K562 (cell line): ENCODE data around the gene PTPN14. TPM values are rescaled to one million over a fixed set of nuclear protein-coding genes. Genes with fewer than 3 reads are reported as not detected.

Experiments used
- ATF1 ChIP-seq, 2 experiments: fragments of 450-650 bp in 1 of 2; IDR thresholded peaks; 2 replicates each; pipeline ENCODE4 v1.6.1; 2016; ENCODE audit warnings: missing compliant biosample characterization in 1 of 2, missing genetic modification characterization in 1 of 2
- CHD4 ChIP-seq: fragments of 200-600 bp; sonication (generic); IDR thresholded peaks from 3 replicates; pipeline ENCODE4 v1.6.1; 2012; ENCODE audit warnings: low read depth, mild to moderate bottlenecking, mixed read lengths, low read length, inconsistent platforms; ENCODE audit not compliant: insufficient read depth, insufficient replicate concordance, poor library complexity, severe bottlenecking
- CREBBP ChIP-seq: IDR thresholded peaks from one replicate; pipeline ENCODE4 v1.6.1; 2012; ENCODE audit warnings: low read depth, mild to moderate bottlenecking, control low read depth, inconsistent platforms, low read length
- CTBP1 ChIP-seq: fragments of 450-650 bp; IDR thresholded peaks from 2 replicates; pipeline ENCODE4 v1.6.1; 2016; ENCODE audit warnings: borderline replicate concordance
- FOXP1 ChIP-seq: sonication (generic); formaldehyde crosslinking; IDR thresholded peaks from 2 replicates; pipeline ENCODE4 v1.8.0; 2022; ENCODE audit warnings: mild to moderate bottlenecking, missing genetic modification reagents
- JUND ChIP-seq, 2 experiments: IDR thresholded peaks; 2 replicates in 1 of 2; 3 replicates in 1 of 2; pipeline ENCODE4 v1.6.1; 2011; ENCODE audit warnings: borderline replicate concordance in 2 of 2, low read depth in 2 of 2, low read length in 2 of 2, improper control_type of control experiment in 1 of 2, missing biosample characterization in 1 of 2, missing genetic modification characterization in 1 of 2, missing genetic modification reagents in 1 of 2
- PATZ1 ChIP-seq: fragments of 250-450 bp; sonication (Bioruptor Pico); IDR thresholded peaks from 2 replicates; pipeline ENCODE4 v1.5.0; 2020; ENCODE audit warnings: mild to moderate bottlenecking, borderline replicate concordance
- SIX5 ChIP-seq, 2 experiments: IDR thresholded peaks; 2 replicates each; pipeline ENCODE4 v1.6.1; 2011; ENCODE audit warnings: low read length in 2 of 2, borderline replicate concordance in 1 of 2, low read depth in 1 of 2, mild to moderate bottlenecking in 1 of 2, moderate library complexity in 1 of 2; ENCODE audit not compliant: insufficient read depth in 1 of 2
- XRCC5 ChIP-seq: fragments of 200-400 bp; formaldehyde crosslinking; IDR thresholded peaks from 2 replicates; pipeline ENCODE4 v1.6.1; 2017; ENCODE audit warnings: low read depth, mild to moderate bottlenecking, low read length
- ZNF311 ChIP-seq: fragments of 250-450 bp; sonication (Bioruptor Pico); IDR thresholded peaks from 2 replicates; pipeline ENCODE4 v1.4.0; 2020; ENCODE audit warnings: mild to moderate bottlenecking, moderate library complexity
- polyA plus RNA-seq, 8 experiments: library from polyadenylated mRNA; depleted of rRNA in 4 of 8; stranded (reverse) in 5 of 8; unstranded in 3 of 8; fragments of >200 nt; fragmentation: Nextera tagmentation in 2 of 8; fragmentation: Illumina TruSeq in 1 of 8; extraction: Ambion mirVana in 2 of 8; extraction: Trizol in 1 of 8; gene quantifications; 2 replicates each; pipeline versions ENCODE4 v1.2.1 to v1.2.3, GENCODE V29; 2011 to 2014; ENCODE audit warnings: inconsistent platforms in 1 of 8, missing spikeins in 1 of 8
- total RNA-seq, 7 experiments: library from RNA; depleted of rRNA in 6 of 7; stranded (reverse); fragments of >200 nt in 6 of 7; fragmentation: Illumina TruSeq in 2 of 7; extraction: Trizol in 2 of 7; gene quantifications; 2 replicates each; pipeline versions ENCODE4 v1.2.1 to v1.2.3, GENCODE V29; 2011 to 2021; ENCODE audit warnings: low replicate concordance in 1 of 7
- TF ChIP-seq, protein P1 (sequence below): sonication (generic); formaldehyde crosslinking; IDR thresholded peaks from 2 replicates; pipeline ENCODE4 v1.8.1; 2023; ENCODE audit warnings: mild to moderate bottlenecking, missing genetic modification reagents
- TF ChIP-seq, protein P2 (sequence below), 2 experiments: IDR thresholded peaks; 2 replicates each; pipeline ENCODE4 v1.6.1; 2012; ENCODE audit warnings: improper control_type of control experiment in 2 of 2, low read depth in 2 of 2, low read length in 2 of 2, borderline replicate concordance in 1 of 2
- TF ChIP-seq, protein P3 (sequence below): fragments of 450-650 bp; formaldehyde crosslinking; IDR thresholded peaks from 2 replicates; pipeline ENCODE4 v1.4.0; 2020; ENCODE audit warnings: mild to moderate bottlenecking, moderate library complexity
- TF ChIP-seq, protein P4 (sequence below): fragments of 250-450 bp; sonication (Bioruptor Pico); IDR thresholded peaks from 2 replicates; pipeline ENCODE4 v1.5.0; 2021

PTPN14 gene
- total and polyA plus RNA-seq, 9 of the 15 experiments (the other 6 are each of a cell fraction or from before 2014, with no cell fraction given), result 0.01 to 0.29 (median 0.04) TPM; not detected in 6

DNA sequence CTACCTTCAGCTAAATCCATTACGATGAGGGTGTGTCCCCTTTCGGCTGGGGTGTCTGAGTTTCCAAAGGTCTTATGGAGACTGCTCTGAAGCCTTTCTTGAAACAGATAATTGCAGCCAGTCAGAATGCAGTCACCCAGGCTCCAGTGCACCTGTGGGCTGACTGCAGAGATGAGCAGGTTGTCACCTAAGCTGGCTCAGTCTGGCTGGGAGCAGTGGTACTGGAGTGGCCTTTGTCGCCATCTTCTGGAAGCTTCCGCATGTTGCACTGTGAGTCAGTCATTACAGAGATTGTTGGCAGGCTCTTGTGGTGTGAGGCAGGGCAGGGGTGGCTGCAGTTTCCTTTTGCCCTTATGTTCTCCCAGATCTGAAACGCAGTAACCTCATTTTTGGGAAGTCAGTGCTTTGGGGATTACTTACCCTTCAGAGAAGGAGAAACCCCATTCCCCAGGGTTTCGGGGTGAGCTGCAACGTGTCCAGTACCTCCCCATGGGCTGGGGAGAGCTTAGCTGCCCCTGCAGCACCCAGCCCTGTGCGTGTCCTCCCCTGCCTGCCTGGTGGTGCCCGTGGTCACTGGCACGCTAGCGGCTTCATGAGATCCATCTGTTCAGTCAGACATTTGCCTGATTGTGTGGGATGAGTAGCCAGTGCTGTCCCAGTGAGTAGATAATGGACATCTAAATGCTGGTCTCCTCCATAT, 222.5 kb downstream of the PTPN14 start (continued):
- TF ChIP-seq, protein P1, sequence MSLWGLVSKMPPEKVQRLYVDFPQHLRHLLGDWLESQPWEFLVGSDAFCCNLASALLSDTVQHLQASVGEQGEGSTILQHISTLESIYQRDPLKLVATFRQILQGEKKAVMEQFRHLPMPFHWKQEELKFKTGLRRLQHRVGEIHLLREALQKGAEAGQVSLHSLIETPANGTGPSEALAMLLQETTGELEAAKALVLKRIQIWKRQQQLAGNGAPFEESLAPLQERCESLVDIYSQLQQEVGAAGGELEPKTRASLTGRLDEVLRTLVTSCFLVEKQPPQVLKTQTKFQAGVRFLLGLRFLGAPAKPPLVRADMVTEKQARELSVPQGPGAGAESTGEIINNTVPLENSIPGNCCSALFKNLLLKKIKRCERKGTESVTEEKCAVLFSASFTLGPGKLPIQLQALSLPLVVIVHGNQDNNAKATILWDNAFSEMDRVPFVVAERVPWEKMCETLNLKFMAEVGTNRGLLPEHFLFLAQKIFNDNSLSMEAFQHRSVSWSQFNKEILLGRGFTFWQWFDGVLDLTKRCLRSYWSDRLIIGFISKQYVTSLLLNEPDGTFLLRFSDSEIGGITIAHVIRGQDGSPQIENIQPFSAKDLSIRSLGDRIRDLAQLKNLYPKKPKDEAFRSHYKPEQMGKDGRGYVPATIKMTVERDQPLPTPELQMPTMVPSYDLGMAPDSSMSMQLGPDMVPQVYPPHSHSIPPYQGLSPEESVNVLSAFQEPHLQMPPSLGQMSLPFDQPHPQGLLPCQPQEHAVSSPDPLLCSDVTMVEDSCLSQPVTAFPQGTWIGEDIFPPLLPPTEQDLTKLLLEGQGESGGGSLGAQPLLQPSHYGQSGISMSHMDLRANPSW (CRISPR knock-in tag), result peak; percentile 70; the same call in 1 of the 2 replicates
- TF ChIP-seq CHD4, result no peak
- no peak for TF ChIP-seq XRCC5
- TF ChIP-seq FOXP1 (CRISPR knock-in tag), result no peak
- no peak for TF ChIP-seq ZNF311
- no peak for TF ChIP-seq SIX5 (IDR thresholded peaks at IDR 0.05; ENCODE audit: borderline replicate concordance in 1 of 2, insufficient read depth in 1 of 2, low read depth in 1 of 2, low read length in 2 of 2)
- TF ChIP-seq CTBP1, result 0 out of 2 replicates have a peak, but pooled peaks have one; percentile 28
- no peak for TF ChIP-seq ATF1 (CRISPR knock-in tag; IDR thresholded peaks at IDR 0.05)
- no peak for TF ChIP-seq ATF1 (tag; IDR thresholded peaks at IDR 0.05)
- TF ChIP-seq, protein P2, sequence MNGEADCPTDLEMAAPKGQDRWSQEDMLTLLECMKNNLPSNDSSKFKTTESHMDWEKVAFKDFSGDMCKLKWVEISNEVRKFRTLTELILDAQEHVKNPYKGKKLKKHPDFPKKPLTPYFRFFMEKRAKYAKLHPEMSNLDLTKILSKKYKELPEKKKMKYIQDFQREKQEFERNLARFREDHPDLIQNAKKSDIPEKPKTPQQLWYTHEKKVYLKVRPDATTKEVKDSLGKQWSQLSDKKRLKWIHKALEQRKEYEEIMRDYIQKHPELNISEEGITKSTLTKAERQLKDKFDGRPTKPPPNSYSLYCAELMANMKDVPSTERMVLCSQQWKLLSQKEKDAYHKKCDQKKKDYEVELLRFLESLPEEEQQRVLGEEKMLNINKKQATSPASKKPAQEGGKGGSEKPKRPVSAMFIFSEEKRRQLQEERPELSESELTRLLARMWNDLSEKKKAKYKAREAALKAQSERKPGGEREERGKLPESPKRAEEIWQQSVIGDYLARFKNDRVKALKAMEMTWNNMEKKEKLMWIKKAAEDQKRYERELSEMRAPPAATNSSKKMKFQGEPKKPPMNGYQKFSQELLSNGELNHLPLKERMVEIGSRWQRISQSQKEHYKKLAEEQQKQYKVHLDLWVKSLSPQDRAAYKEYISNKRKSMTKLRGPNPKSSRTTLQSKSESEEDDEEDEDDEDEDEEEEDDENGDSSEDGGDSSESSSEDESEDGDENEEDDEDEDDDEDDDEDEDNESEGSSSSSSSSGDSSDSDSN (IDR thresholded peaks at IDR 0.05; ENCODE audit: borderline replicate concordance in 1 of 2, low read depth in 2 of 2, low read length in 2 of 2), result no peak
- TF ChIP-seq PATZ1 (CRISPR knock-in tag), result no peak
- TF ChIP-seq, protein P3, sequence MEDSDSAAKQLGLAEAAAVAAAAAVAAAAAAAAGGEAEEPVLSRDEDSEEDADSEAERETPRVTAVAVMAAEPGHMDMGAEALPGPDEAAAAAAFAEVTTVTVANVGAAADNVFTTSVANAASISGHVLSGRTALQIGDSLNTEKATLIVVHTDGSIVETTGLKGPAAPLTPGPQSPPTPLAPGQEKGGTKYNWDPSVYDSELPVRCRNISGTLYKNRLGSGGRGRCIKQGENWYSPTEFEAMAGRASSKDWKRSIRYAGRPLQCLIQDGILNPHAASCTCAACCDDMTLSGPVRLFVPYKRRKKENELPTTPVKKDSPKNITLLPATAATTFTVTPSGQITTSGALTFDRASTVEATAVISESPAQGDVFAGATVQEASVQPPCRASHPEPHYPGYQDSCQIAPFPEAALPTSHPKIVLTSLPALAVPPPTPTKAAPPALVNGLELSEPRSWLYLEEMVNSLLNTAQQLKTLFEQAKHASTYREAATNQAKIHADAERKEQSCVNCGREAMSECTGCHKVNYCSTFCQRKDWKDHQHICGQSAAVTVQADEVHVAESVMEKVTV (CRISPR knock-in tag), result peak; percentile 94
- TF ChIP-seq, protein P4, sequence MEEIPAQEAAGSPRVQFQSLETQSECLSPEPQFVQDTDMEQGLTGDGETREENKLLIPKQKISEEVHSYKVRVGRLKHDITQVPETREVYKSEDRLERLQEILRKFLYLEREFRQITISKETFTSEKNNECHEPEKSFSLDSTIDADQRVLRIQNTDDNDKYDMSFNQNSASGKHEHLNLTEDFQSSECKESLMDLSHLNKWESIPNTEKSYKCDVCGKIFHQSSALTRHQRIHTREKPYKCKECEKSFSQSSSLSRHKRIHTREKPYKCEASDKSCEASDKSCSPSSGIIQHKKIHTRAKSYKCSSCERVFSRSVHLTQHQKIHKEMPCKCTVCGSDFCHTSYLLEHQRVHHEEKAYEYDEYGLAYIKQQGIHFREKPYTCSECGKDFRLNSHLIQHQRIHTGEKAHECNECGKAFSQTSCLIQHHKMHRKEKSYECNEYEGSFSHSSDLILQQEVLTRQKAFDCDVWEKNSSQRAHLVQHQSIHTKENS, result no peak
- TF ChIP-seq JUND (IDR thresholded peaks at IDR 0.05; ENCODE audit: borderline replicate concordance, low read depth, low read length), result peak; percentile 52; the same call in 1 of the 2 replicates
- no peak for TF ChIP-seq JUND (tag; IDR thresholded peaks at IDR 0.05; ENCODE audit: borderline replicate concordance, low read depth, low read length)
- no peak for TF ChIP-seq CREBBP
